ENCODE data around the gene IGHMBP2.

DNA sequence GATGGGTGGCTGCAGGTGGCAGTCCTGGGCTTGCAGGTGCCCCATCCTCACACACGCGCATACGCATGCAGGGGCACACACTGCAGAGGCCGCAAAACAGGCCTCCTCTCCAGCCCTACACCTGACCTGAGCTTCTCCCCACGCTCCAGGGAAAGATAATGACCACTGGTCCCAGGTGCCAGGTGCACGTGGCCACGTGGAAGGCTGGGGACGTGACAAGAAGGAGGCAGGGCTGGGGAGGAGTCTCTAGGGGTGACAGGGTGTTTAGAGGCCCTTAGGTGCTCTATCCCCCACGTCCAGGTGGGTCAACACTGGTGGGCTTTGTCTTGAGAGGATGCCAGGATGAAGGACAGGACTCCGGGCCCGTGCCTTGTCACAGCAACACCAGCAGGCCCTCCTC is 38.5 kb upstream of the IGHMBP2 start:
- TF ChIP-seq, protein P1, sequence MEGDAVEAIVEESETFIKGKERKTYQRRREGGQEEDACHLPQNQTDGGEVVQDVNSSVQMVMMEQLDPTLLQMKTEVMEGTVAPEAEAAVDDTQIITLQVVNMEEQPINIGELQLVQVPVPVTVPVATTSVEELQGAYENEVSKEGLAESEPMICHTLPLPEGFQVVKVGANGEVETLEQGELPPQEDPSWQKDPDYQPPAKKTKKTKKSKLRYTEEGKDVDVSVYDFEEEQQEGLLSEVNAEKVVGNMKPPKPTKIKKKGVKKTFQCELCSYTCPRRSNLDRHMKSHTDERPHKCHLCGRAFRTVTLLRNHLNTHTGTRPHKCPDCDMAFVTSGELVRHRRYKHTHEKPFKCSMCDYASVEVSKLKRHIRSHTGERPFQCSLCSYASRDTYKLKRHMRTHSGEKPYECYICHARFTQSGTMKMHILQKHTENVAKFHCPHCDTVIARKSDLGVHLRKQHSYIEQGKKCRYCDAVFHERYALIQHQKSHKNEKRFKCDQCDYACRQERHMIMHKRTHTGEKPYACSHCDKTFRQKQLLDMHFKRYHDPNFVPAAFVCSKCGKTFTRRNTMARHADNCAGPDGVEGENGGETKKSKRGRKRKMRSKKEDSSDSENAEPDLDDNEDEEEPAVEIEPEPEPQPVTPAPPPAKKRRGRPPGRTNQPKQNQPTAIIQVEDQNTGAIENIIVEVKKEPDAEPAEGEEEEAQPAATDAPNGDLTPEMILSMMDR (IDR thresholded peaks at IDR 0.05): no peak
- no peak for TF ChIP-seq EP300 (IDR thresholded peaks at IDR 0.05; ENCODE audit: low read depth)
